ENCODE results near the gene KIF16B. TPM values are rescaled to one million over a fixed set of nuclear protein-coding genes. Genes with fewer than 3 reads are reported as not detected.
A peak's percentile ranks its signal among the peaks of the same experiment; 100 is the strongest.

KIF16B gene
- total and polyA plus RNA-seq, 2 of the 13 experiments (the other 11 are each of a cell fraction or from before 2014, with no cell fraction given): 6.9 to 18.0 TPM

- TF ChIP-seq, protein P1, sequence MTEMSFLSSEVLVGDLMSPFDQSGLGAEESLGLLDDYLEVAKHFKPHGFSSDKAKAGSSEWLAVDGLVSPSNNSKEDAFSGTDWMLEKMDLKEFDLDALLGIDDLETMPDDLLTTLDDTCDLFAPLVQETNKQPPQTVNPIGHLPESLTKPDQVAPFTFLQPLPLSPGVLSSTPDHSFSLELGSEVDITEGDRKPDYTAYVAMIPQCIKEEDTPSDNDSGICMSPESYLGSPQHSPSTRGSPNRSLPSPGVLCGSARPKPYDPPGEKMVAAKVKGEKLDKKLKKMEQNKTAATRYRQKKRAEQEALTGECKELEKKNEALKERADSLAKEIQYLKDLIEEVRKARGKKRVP (CRISPR knock-in tag; IDR thresholded peaks at IDR 0.05): 0 out of 4 replicates have a peak, but pooled peaks of 1 of the 2 experiments have one; percentile 9
- TF ChIP-seq HNF4G (IDR thresholded peaks at IDR 0.05; ENCODE audit: borderline replicate concordance, low read depth, low read length): peak; percentile 66; the same call in 1 of the 2 replicates
- TF ChIP-seq HNF4G (CRISPR knock-in tag; IDR thresholded peaks at IDR 0.05; ENCODE audit: borderline replicate concordance, low read depth): no peak
- TF ChIP-seq LCORL (IDR thresholded peaks at IDR 0.05): no peak
- TF ChIP-seq LCORL (CRISPR knock-in tag; IDR thresholded peaks at IDR 0.05): 0 out of 2 replicates have a peak, but pooled peaks have one; percentile 38
- TF ChIP-seq SMAD9 (CRISPR knock-in tag; IDR thresholded peaks at IDR 0.05): no peak
- peak; percentile 36; the same call in 1 of the 2 replicates for TF ChIP-seq POGZ (CRISPR knock-in tag; IDR thresholded peaks at IDR 0.05)
- TF ChIP-seq XRCC5 (optimal IDR thresholded peaks at IDR 0.05; ENCODE audit: low read length): no peak
- TF ChIP-seq SNAI1 (CRISPR knock-in tag; IDR thresholded peaks at IDR 0.05; ENCODE audit: borderline replicate concordance): no peak
These were observed 15.0 kb upstream of the KIF16B start (continued) for GRCh38 chr20:16588241-16588640.

- Histone ChIP-seq H3K9ac (ENCODE audit: insufficient read depth, low read depth, low read length) (no peak overlapping the region), H3K36me3 (replicated peaks in 1 of 2; ENCODE audit: control insufficient read depth in 1 of 2, insufficient read depth in 2 of 2, low read length in 2 of 2) (no peaks in the 10 kb centered on the region), H3K4me3 (replicated peaks in 1 of 3; ENCODE audit: insufficient read depth in 1 of 3, low read depth in 2 of 3, low read length in 3 of 3) (no peak overlapping the region), H4K20me1 (ENCODE audit: insufficient read depth, low read length) (no peaks in the 10 kb centered on the region), H3K27ac (ENCODE audit: extremely low read length, insufficient read depth, low read length) (no peak overlapping the region), H3K4me1 (ENCODE audit: insufficient read depth, low read length) (peaks cover 23% of the 10 kb centered on the region), H3K79me2 (ENCODE audit: insufficient read depth, low read length) (no peaks in the 10 kb centered on the region), H3K9me3 (ENCODE audit: low read length) (no peaks in the 10 kb centered on the region), H3K4me2 (ENCODE audit: low read depth, low read length) (no peak overlapping the region), H2AFZ (ENCODE audit: low read length) (no peak overlapping the region), H3K27me3 (ENCODE audit: control insufficient read depth in 1 of 2, insufficient read depth in 2 of 2, low read length in 2 of 2) (no peaks in the 10 kb centered on the region; a peak in 1 of 5 replicates)
- intact Hi-C loops (cut with micrococcal nuclease; ENCODE audit: unreplicated experiment): no loop called here
- POLR2A ChIA-PET: no interaction called here
- DNase-seq (ENCODE audit: low spot score) (no peak), FAIRE-seq (no peak), ATAC-seq (peak; percentile 76)
- 0% methylated on average over 2 of the region's 2 CpGs for WGBS (ENCODE audit: low lambda C conversion rate)
- in situ Hi-C loops (cut with HindIII; ENCODE audit: extremely low pct_ligation_motif_present, low pct_unique_long_range_greater_than_20kb): no loop called here
- TF ChIP-seq TOE1 (CRISPR knock-in tag; IDR thresholded peaks at IDR 0.05): no peak
- peak; percentile 62 for TF ChIP-seq HNF4A (CRISPR knock-in tag; IDR thresholded peaks at IDR 0.05)
- CTCF ChIA-PET (ENCODE audit: low intra/inter-chr PET ratio, low total read pairs): no interaction called here
- BruUV-seq (replicated peaks): no TSS peak
These were observed 13.8 kb upstream of the KIF16B start for GRCh38 chr20:16587066-16587465.
